Inflammatory macrophage treated with lipopolysaccharide for 4 hours (primary cell): ENCODE data around the gene SCYGR4.
A peak's percentile ranks its signal among the peaks of the same experiment; 100 is the strongest.
"Not testable (repeated sequence)": the region's sequence is repeated elsewhere in the genome, so short reads cannot be mapped to it uniquely, and the experiment has no call there.

Experiments
- DNase-seq: peaks from one replicate; pipeline ENCODE4 v3.0.0-alpha.2; 2020

Gene SCYGR4

DNA sequence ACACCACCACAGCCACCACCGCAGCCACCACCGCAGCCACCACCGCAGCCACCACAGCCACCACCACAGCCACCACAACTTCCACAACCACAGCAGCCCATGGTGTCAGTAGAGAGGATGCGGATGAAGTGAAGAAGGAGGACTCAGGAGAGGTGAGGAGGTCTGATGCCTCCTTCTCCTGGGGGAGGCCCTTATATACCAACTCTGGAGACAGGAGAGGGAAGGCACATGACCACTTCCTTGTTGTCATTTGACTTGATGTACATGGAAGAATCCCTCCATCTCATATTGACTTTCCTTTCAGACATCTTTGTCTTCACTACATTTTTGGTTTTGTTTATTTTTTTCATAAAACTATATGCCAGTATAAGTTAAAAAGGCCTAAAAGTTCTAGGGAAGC, 2.6 kb upstream of the SCYGR4 start, which contains the start of gene SCYGR3:
Gene SCYGR3, minus strand, starts transcription at position 101 of the 400 bp plus-strand sequence. Its CDS starts 0 bp downstream, at position 101.
- no peak for DNase-seq

DNA sequence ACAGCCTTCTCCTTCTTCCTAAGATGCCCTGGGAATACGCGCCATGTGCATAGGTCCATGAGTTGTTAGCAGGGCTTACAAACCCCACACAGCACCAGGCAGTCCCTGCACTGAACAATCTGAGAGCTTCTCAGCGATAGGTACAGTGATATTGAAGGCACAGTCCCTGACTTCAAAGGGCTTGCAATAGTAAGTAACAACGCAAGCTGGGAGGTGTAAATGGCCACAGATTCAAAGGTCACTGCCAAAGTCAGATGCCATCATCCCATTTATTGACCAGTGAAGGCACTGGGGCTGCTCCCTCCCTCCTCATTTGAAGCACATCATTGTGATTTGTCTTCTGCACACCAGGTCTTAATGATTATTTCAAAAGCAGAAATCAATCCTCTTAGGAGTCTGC, 2.1 kb upstream of the SCYGR4 start:
- no peak for DNase-seq

DNA sequence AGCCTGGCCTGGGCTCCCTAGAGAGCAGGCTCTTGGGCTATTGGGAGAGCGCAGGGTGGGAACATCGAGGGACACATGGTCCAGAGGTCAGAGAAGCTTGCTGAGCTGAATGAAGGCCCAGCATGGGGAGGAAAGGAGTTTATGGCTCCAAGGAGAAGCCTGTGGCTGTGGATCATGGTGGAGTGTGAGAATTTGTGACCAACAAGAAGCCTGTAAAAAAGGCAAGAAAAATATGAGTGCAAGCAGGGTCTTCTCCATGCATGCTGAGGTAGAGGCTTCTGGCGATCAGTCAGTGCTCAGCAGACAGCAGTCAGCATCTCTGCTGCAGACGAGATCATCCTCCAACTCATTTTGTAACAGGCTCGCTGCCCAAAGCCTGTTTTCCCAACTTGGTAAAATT, 1.4 kb upstream of the SCYGR4 start:
- DNase-seq = no peak

DNA sequence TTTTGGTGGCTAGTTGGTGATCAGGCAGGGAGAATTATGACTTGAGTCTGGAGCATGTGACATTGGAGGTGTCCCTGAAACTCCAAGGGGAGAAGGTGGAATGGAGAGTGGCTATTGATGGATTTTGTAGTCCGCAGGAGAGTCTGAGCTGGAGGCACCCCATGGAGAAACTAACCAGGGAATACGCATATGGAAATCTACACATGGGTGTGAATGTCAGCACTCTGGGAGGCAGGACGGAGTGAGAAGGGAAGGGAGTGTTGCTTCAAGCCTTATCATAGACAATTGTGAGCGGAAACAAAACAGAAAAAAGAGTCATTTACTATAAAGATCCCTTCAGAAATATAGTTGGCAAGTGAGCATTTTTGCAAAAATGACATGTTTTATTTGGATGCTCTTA, 667 bp upstream of the SCYGR4 start:
- DNase-seq = no peak

DNA sequence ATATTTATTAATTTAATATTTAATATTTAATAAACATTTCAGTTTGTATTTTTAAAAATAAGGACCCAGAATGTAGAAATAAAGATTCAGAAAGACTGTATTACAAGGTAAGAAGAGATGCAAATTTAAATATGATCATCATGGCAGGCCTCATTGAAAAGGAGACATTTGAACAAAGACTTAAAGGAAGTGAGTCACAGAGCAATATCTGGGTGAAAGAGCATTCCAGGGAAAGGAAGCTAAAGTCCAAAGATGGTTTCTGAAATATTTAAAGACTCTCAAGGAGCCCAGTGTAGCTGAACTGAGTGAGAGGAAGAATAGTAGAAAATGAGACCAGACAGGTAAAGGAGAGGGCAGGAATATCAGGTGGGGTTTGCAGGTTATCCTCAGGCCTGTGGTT, 5.9 kb downstream of the SCYGR4 start:
- DNase-seq = no peak

DNA sequence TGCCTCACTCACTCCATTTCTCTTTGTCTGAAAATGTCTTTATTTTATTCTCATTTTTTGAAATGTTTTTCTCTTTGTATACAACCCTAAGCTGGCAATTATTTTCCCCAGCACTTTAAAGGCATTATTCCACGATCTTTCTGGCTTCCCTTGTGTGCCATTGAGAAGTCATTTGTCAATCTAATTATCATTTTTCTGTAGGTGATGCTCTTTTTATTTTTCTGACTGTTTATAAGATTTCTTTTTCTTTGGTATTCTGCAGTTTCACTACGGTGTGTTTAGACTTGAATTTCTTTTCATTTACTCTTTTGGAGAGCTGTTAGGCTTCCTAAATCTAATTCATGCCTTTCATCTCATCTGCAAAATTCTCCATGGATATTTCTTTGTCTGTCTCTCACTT, 8.1 kb downstream of the SCYGR4 start:
- DNase-seq = no peak

DNA sequence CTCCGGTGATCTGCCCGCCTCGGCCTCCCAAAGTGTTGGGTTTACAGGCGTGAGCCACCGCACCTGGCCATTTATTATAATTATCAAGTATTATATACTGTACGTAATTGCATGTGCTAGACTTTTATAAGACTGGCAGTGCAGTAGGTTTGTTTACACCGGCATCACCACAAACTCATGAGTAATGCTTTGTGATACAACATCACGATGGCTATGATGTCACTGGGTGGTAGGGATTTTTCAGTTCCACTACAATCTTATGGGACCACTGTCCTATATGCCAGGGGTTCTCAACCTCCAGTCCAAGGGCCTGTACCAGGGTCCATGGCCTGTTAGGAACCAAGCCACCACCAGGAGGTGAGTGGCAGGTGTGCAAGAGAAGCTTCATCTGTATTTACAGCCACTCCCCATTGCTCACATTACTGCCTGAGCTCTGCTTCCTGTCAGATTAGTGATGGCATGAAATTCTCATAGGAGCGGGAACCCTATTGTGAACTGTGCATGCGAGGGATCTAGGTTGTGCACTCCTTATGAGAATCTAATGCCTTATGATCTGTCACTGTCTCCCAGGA, 9.4 kb downstream of the SCYGR4 start:
- DNase-seq = peak; percentile 7

DNA sequence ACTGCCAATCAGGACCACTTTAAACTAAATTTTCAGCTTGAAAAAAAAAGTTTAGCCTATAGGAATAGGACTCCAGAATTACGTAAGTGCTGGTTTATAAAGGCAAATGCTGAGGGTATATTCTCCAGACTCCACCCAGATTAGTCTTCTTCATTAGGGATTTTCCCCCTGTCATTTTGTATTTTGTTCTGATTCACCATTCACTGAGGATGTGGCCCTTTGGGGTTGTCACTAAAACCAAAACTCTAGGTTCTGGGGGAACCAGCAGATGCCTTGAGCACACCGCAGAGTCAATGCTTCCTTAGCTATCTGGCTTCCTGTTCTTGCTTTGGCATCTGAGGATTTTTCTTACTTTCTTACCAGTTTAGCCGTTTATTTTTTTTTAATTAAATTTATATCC, 10.5 kb downstream of the SCYGR4 start:
- peak; percentile 44 for DNase-seq

DNA sequence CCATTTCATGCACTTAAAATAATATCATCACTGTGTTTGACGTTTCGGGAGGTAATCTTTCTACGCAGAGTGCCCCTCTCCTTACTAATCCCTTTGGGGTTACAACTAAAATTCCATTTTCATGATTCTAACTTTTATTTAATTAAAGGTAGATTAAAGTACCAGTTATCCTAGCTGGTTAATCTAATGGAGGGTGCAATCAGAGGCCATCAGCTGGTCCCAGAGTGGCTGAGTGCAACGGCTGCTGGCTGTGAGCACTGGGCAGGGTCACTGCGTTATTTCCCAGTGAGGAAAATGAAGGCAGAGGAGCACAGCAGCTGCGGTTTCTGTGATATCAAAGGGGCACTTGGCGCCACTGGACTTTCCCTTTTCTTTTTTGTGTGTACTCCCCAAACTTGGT, 12.1 kb downstream of the SCYGR4 start:
- no peak for DNase-seq

DNA sequence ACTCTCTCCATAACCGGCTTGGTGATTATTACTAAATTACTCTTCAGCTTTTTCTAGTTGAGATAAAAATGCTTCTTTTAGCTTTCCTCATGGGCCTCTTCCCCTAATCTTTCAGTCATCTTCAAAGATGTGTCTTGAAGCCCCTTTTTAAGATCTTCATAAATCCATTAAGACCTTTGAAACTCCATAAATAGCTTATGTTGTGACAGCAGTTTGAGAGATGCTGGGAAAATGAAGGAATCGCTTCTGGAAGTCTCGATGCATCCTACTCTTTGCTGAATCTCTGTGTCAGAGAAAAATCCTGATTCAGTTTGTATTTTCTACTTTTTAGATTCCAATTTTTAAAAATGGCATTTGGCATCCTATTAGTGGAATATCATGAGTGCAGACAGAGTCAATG, 13.0 kb downstream of the SCYGR4 start:
- no peak for DNase-seq

DNA sequence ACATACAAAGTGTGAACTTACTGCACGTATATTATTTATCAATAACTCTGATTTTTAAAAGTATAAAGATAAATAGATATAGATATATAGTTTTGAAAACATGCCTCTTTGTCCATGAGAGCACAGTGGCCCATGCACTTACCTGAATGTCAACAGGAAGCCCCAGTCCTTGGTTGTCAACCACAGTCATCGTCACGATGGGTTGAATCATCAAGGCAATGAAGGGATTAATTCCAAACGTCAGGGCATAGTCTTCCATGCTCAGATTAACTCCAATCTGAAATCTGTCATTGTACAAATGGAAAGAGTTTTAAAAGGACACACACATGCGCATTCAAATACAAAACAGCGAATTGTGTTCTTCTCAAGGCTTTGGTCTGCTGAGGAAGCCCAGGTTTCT, 15.5 kb downstream of the SCYGR4 start:
- no peak for DNase-seq

DNA sequence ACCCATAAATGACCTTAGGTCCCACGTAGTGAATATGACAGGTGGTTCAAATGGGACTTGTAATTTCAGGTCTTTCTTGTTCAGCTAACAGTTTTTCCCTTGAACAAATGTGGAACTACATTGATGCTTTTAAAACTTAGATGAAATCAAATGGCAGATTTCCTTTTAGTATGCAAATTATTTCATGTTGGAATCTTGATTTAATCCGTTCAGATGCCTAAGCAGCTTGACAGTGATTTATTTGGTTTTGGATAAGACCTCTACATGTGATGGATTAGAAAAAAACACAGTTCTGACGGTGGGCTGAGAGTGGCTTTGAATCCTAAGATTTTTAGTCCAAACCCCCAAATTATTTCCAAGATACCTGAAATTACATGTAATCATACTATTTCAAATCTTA, 16.9 kb downstream of the SCYGR4 start:
- no peak for DNase-seq

DNA sequence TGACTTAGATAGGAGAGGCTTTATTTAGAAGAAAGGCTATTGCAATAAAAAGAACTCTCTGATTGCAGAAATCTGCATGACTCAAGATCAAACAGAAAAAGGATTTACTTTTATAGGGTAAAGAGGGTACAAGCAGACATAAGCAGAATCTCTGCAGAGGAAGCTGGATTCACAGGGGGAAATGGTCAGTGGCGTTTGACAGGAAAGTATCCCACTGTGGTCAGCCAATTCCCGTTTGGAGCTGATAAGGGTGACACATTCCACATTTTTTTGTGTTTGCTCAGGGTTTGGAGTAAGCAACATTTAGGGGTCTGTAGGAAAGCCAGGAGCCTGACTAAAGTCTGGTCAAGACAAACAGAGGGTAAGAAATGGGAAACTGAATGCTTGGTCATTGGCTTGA, 25.4 kb downstream of the SCYGR4 start:
- DNase-seq = no peak

DNA sequence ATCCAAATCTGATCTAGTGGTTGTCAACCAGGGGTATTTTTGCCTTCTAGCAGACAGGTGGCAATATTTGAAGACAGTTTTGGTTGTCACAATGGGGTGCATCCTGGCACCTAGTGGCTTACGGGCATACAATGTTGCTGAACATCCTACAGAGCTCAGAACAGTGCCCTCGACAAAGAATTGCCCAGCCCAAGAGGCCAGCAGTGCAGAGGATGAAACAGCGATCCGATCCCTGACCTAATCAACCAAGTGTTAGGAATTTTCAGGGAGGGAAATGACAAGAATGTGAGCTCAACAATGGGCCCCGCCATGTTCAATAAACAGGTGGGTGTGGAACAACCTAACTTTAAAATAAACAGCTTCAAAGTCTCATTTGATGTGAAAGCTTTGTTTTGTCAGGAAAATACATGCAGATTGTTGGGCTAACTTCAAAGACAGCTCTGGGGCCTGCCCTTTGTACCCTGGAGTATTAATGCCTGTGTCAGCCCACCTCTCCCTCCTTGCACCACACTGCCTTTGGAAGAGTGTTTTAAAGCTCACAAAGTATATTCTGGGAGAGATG, 26.8 kb downstream of the SCYGR4 start:
- DNase-seq = no peak

DNA sequence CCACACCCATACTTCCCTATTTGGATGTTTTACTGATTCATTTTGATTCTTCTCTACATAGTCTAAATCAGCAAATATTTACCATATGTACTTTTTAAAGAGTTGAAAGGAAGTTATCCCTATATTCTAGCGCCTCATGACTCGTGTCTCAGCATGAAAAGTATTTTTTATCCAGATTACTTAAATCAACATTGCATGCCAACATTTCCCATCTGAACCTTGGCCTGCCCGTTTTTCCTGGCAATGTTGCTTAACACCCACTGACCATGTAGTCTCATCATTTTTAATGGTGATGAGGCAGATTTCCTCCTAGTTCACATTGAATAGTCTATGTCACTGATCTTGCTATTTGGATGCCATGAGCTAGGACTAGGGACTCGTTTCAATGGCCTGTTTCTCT, 36.1 kb downstream of the SCYGR4 start:
- DNase-seq = peak; percentile 38

DNA sequence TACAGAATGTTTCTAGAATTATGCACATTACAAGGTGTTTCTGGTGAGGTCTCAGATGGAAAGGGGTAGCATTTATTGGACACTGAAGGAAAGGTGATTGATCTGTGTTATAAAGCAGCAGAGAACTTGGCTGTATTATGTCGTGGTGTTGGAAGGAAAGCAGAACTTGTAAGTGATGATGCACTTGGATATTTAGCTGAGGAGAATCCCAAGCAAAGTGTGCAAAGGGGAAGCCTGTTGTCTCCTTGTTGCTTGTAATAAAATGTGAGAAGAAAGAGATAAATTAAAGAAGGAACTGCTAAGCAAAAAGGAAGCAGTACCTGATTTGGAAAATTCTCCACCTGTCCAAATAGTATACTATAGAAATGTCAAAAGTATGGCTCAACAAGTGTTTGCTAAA, 37.1 kb downstream of the SCYGR4 start:
- peak; percentile 12 for DNase-seq

DNA sequence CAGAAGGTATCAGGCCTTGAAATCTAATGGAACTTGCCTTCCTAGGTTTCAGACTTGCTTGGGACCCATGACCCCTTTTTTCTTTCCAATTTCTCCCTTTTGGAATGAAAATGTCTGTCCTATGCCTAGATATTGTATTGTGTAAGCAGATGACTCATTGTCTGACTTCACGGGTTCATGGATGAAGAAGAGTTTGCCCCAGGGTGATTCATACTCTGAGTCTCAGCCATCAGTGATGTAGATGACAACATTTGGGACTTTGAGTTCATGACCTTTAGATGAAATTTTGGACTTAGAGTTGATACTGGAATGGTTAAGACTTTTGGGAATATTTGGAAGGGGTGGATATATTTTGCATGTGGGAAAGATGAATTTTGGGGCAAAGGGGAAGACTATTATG, 38.2 kb downstream of the SCYGR4 start:
- peak; percentile 92 for DNase-seq

DNA sequence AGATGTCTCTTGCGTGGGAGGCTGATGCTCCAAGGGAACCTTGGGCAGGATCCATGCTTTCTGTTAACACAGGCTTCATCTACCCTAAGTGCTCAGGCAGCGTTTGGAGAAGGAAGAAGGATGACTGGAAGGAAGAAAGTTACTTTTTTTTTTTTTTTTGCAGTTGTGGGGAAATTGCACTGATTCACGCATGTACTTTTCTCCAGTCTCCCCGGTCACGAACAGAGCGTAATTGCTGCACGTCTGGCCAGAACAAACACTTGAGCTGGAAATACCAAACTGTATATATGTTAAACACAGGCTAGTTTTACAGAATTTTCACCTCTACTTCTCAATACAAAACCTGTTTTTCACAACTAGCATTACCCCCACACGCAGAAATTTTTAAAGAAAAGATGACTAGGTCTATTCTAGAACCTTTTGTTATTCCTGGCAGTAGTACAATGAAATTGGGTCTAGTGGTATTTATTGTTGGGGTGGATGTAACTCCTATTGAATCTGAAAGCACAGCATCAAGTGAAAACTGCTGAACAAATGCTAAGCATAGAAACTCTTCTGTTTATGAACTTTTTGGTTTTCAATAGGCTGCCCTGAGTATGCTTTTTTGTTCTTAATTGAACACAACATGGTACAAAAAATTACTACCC, 40.0 kb downstream of the SCYGR4 start:
- DNase-seq = peak; percentile 5

DNA sequence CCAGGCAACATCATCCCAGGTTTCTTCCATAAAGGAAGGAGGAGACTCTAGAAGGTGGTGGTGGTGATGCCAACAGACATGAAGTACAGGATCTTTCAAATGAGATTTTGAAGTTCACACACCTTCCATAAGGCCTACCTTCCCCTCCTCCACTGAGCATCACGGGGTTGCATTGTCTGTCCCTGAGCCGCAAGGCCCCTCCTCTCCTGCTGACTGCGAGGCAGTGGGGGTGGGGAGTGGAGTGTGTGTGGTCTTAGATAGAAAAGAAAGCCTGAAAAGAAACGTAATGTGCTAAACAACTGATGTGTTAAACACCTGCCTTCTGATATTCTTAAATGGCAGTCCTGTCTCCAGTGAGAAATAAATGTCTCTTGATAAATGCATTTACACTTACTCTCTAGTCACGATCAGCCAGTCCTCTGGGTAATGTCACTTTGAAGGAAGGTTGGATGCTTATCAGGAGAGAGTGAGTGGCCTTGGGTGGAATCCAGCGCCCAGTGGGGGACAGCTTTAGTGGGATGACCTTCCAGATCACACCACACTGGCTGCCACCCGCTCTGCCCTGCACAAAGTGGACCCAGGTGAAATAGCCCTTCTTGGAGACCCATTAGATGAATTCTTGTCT, 43.8 kb downstream of the SCYGR4 start:
- no peak for DNase-seq

DNA sequence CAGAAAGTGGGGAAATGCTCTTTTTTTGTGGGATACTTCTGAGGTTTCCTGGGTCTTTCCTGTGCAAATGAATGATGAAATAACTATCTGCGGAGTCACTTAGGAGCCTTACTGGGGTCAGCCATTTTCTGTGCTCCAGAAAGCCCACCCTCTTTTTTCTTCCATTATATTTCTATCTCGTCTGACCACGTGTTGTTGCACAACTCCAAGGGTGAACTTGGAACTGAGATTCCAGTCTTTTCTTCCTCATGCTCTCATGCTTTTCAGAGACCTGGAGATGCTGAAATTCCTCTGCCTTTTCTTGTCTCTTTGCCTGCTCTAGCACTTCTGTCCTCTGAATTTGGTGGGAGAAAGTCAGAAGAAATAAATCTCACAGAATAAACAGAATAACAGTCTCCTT, 44.5 kb downstream of the SCYGR4 start:
- DNase-seq = no peak

DNA sequence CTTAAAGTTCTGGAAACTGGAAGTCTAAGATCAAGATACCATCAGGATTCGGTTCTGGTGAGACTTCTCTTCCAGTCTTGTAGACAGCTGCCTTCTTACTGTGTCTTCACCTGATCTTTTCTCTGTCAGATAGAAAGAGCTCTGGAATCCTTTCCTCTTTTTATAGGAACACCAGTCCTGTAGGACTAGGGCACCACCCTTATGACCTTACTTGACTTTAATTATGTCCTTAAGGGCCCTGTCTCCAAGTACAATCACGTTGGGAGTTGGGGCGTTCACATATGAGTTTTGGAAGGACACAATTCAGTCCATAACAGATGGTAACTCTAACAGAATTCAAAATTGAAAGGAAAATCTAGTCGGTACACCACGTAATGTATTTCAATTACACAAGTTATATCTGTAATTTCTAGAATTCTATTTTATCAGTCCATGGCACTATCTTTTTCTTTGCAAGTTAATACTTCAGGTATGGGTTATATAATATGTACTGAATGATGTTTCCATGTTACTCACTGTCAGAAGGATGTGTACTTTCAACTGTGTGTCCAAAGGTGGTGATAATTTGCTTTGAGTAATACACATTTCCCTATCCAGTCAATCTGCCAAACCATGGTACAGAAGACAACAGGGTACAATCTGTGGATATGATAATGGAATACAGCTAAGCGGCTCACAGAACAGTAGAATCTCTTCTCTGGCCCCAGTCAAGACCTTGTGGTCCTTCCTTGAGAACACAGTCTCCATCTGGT, 48.1 kb downstream of the SCYGR4 start:
- DNase-seq = no peak

DNA sequence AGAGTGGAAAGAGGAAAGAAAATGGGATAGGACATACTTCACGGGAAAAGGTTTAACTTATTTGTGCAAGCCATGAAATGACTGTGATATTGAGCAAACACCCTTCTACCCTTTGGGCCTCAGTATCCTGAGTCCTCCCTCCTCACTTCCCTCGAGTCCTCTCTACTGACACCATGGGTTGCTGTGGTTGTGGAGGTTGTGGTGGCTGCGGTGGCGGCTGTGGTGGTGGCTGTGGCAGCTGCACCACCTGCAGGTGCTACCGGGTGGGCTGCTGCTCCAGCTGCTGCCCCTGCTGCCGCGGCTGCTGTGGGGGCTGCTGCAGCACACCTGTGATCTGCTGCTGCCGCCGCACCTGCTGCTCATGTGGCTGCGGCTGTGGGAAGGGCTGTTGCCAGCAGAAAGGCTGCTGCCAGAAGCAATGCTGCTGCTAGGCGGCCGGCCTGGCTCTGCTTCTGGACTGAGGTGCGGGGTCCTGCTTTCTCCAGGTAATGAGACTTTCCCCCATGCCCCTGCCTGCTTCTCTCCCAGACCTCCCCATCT, 49.4 kb downstream of the SCYGR4 start, which contains the start of gene SCYGR5:
Gene SCYGR5, plus strand, starts transcription at position 174 of the 540 bp plus-strand sequence. Its CDS starts 0 bp downstream, at position 174.
- not testable (repeated sequence) for DNase-seq
